ENCODE measurements around the gene MEGF10.

DNA sequence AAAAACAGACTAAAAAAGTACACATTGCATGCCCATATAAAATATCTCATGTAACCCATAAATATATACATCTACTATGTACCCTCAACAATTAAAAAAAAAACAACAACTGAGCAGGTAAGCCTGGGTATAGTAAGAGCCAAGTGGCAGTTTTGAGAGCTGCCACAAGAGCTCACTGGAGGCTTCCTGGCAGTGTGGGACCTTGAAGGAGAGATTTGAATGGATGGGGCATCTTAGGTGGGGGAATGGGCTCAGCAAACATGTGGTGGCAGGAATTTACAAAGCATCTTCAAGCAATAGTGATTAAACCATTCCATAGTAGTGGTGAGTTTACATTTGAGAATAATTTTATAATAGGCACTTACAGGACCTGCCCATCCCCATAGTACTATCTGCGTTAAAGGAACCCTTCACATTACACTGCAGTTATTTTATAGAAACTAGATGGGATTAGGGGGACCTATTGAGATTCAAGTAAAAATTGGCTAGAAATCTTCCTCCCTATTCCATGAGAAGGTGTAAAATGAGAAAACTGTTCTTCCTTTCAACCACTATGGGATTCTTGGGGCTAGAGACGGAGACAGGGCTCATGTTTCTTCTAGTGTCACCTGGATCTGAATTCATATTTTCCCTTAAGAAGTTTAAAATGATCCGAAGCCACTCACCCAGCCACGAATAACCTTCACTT lies 6.9 kb downstream of the MEGF10 start:
- TF ChIP-seq POLR2AphosphoS5 (IDR thresholded peaks at IDR 0.05) (no peak), CTCF (IDR thresholded peaks at IDR 0.05 in 8 of 11, conservative IDR thresholded peaks at IDR 0.05 in 3 of 11) (no peak), POLR2A (IDR thresholded peaks at IDR 0.05) (no peak)

Data from spleen (tissue), 7 donors.